ENCODE results near the gene ATOX1.

DNA sequence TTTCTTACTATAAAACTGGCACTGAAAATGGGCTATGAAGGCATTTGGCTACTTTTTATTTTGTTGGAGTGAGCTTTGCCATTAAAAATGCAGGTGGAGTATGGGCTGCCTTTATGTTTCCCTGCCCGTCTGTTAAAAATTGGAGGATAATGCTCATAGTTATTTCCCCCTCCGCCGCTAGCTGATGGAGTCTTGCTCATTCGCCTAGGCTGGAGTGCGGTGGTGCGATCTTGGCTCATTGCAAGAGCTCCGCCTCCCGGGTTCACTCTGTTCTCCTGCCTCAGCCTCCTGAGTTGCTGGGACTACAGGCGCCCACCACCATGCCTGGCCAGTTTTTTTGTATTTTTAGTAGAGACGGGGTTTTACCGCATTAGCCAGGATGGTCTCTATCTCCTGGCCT, 21.9 kb upstream of the ATOX1 start:
- TF ChIP-seq MEF2A (IDR thresholded peaks at IDR 0.05; ENCODE audit: borderline replicate concordance, low read depth), result no peak
- TF ChIP-seq, protein P1, sequence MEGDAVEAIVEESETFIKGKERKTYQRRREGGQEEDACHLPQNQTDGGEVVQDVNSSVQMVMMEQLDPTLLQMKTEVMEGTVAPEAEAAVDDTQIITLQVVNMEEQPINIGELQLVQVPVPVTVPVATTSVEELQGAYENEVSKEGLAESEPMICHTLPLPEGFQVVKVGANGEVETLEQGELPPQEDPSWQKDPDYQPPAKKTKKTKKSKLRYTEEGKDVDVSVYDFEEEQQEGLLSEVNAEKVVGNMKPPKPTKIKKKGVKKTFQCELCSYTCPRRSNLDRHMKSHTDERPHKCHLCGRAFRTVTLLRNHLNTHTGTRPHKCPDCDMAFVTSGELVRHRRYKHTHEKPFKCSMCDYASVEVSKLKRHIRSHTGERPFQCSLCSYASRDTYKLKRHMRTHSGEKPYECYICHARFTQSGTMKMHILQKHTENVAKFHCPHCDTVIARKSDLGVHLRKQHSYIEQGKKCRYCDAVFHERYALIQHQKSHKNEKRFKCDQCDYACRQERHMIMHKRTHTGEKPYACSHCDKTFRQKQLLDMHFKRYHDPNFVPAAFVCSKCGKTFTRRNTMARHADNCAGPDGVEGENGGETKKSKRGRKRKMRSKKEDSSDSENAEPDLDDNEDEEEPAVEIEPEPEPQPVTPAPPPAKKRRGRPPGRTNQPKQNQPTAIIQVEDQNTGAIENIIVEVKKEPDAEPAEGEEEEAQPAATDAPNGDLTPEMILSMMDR (IDR thresholded peaks at IDR 0.05), result no peak
- no peak for TF ChIP-seq ELF1 (IDR thresholded peaks at IDR 0.05)
- TF ChIP-seq, protein P2, sequence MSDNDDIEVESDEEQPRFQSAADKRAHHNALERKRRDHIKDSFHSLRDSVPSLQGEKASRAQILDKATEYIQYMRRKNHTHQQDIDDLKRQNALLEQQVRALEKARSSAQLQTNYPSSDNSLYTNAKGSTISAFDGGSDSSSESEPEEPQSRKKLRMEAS (IDR thresholded peaks at IDR 0.05; ENCODE audit: low read depth), result no peak
- TF ChIP-seq EZH2phosphoT487 (IDR thresholded peaks at IDR 0.05; ENCODE audit: borderline replicate concordance, low read depth), result no peak

All from SK-N-SH (cell line).